Stimulated activated CD4-positive, alpha-beta T cell treated with anti-CD3 and anti-CD28 coated beads, Interleukin-4, amount 100 ng/mL, for 48 hours (primary cell): ENCODE measurements around the gene CRISPLD2.

Source experiments
- DNase-seq, 2 donors: peaks; one replicate each; pipeline ENCODE4 v3.0.0-alpha.2; 2020; ENCODE audit warnings: low read depth in 2 of 2

Gene CRISPLD2

GRCh38 chr16:84800158-84800978, 19.4 kb upstream of the CRISPLD2 start:
- DNase-seq = no peak

GRCh38 chr16:84803146-84803545, 16.6 kb upstream of the CRISPLD2 start:
- DNase-seq = no peak

GRCh38 chr16:84804326-84804725, 15.5 kb upstream of the CRISPLD2 start:
- DNase-seq = no peak

- no peak for DNase-seq
Measured at GRCh38 chr16:84806256-84806889, 13.4 kb upstream of the CRISPLD2 start.

- no peak for DNase-seq
Measured at GRCh38 chr16:84806890-84807258, 12.9 kb upstream of the CRISPLD2 start.

DNA sequence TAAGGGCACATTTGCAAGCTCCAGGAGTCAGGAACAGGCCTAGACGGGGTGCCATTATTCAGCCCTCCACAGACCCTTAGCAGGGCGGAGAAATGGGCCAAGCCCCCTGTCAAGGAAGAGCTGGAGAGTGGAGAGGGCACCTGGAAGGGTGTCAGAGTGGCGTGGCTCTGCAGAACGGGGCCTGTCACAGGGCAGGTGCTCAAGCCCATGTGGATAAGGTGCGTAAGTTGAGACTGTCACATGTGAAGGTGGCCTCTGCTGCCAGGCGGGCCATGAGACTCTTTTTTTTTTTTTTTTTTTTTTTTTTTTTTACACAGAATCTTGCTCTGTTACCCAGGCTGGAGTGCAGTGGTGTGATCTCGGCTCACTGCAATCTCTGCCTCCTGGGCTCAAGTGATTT, 12.0 kb upstream of the CRISPLD2 start:
- no peak for DNase-seq

DNA sequence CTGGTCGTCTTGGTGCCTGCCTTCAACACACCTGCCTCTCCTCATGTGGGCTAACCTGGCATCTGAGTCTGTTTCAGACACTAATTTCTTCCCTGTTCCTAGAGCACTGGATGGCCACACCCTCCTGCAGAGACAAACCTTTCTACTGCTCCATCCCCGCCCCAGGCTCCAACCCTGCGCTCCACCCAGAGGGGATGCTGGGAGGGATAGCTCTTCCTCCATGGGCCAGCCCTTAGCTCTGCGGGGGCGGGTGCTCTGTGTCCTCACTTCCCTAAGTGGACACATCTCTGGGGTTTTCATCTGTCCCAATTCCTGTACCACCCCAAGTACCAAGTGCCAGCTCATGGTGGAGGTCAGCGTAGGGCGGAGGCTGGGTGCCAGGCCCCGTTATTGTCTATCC, 11.0 kb upstream of the CRISPLD2 start:
- no peak for DNase-seq

- no peak for DNase-seq
Measured at GRCh38 chr16:84810518-84811273, 9.1 kb upstream of the CRISPLD2 start.

- DNase-seq = no peak
Measured at GRCh38 chr16:84811529-84811928, 8.3 kb upstream of the CRISPLD2 start.

DNA sequence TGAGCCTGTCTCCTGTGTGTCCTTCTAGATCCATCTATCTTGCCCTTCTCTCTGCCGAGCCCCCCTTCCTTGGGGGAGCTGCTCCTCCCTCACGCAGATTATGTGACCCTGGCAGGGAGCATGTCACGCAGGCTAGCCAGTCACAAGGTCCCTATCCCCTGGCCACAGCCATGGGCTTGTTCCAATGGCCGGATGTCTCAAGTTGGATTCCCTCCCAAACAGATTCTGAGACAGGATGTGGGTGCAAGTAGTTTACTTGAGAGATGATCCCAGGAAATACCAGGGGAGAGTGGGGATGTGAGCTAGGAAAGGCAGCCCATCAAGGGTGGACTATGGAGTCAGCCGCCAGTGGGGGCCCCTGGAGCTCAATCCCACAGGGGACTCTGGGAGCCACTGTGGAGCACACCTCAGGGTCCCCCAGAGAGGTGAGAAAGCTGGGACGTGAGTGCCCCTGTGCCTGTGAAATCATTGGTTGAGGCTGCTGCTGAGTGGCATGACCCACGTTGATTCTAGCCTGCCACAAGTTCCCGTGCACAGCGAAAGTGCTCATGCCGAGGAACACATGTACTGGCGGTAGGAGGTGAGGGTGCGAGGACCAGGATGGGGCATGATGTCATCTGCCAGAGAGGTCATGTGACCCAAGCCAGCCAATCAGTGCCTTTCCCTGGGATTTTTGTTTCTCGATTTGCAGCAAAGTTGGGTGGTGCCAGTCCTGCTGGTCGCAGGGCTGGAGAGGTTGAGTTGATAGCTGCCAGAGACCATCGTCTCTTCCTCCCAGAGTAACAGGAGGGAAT, 6.4 kb upstream of the CRISPLD2 start:
- DNase-seq = no peak

- no peak for DNase-seq
Measured at GRCh38 chr16:84815462-84815861, 4.3 kb upstream of the CRISPLD2 start.

- no peak for DNase-seq
Measured at GRCh38 chr16:84816023-84816422, 3.8 kb upstream of the CRISPLD2 start.

DNA sequence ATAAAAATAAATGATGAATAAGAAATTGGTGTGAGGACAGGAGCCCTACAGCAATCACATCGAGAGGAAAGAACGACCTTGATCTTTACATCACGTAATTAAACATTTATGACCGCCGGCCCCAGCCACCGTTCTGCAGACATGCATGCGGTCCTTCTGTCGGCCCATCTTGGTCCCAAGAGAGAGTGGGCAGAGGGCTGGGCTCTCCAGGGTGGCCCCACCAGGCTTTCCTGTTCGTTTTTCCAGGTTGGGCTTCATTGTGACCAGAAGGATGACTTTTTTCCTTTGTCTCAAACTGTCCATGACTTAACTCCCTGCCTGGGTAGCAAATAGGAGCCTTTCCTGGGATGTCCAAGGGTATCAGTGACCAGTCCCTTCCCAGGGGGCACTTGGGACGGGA, 3.3 kb upstream of the CRISPLD2 start:
- no peak for DNase-seq

GRCh38 chr16:84817206-84817605, 2.6 kb upstream of the CRISPLD2 start:
- DNase-seq = no peak

DNA sequence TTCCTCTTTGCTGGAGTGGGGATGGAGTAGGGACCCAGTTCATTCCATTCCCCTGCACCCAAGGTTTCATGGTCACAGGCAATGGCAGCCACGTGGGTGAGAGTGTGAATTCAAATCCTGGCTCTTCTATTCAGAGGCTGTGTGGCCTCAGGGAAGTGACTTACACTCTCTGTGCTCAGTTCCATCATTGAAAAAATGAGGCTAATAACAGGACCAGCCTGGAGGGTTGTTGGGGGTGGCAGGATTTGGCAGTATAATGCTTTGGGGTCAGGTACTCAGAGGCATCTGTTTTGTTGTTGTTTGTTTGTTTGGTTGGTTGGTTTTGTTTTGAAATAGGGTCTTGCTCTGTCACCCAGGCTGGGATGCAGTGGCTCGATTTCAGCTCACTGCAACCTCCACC, 2.2 kb upstream of the CRISPLD2 start:
- DNase-seq = no peak

- DNase-seq = no peak
Measured at GRCh38 chr16:84818133-84818532, 1.7 kb upstream of the CRISPLD2 start.

DNA sequence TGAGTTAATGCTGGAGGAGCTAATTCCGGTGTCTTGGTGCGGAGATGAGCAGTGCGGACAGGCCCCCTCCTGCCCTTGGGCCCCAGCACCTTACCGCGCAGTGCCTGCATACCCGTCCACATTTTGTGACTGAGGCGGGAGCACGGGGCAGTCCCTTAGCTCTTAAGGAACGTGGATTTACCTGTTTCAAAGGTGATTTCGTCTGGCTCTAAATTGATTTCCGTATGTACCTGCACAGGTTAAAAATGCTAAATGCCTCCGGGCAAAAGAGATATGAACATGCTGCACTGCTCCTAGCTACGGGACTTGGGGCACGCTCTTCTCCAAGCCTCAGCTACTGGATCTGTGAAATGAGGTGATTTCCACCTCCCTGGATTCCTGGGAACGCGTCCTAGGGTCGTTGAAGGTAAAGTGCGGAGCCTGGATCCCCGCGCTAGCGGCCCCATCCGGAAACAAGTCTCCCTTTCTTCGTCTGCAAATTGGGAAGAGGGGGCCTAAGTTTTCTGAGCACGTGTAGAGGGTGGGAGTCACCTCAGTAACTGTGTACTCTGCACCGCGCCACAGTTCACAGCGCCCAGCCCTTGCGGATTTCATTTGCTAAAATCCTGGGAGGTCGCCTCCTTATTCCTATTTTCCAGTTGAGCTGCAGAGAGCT, 669 bp upstream of the CRISPLD2 start:
- no peak for DNase-seq

DNA sequence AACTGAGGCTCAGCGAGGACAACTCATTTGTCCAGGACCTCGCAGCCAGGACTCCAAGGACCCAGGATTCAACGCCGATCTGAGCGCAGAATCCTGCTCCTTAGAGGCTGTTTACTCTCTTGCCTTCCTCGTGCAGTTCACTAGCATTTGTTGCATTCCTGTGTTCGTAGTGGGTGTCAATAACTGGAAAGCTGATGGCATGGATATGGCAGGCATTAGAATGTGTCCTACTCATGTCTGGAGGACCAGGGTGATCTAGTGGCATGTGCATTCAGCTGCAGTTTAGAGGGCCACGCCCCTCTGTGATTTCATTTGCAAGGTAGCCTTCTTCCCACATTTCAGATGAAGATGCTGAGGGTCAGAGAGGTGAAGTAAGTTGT, 510 bp downstream of the CRISPLD2 start:
- DNase-seq = no peak

DNA sequence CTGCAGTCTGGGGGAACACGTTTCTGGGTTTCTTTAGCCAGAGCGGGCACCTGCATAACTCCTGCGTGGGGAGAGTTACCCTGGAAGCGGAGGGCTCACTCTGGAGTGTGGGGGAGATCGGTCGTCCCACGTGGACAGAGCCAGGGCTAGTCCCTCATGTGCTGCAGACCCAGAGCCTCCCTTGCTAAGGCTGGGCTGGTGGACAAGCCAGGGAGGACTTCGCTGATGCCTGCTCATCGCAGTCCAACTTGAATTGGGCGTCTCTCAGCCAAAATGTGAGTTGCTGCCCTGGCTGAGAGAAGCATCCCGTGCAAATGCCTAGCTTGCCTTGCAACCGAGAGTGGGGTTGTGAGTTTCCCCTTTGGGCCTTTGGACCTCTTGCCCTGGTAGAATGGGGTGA, 986 bp downstream of the CRISPLD2 start:
- DNase-seq = no peak

- no peak for DNase-seq
Measured at GRCh38 chr16:84821179-84821578, 1.4 kb downstream of the CRISPLD2 start.
